GM12878 (cell line): ENCODE measurements around the gene FLII.

Source experiments
- FOXK2 ChIP-seq: fragments of 450-650 bp; IDR thresholded peaks from 2 replicates; pipeline ENCODE4 v1.6.1; 2017; ENCODE audit warnings: mild to moderate bottlenecking, moderate library complexity
- HDAC6 ChIP-seq: fragments of 200-600 bp; sonication (generic); IDR thresholded peaks from one replicate; pipeline ENCODE4 v1.8.0; 2017; ENCODE audit warnings: antibody characterized with exemption; ENCODE audit not compliant: unreplicated experiment
- IRF4 ChIP-seq: IDR thresholded peaks from 2 replicates; pipeline ENCODE4 v1.6.1; 2011; ENCODE audit warnings: low read depth, low read length
- RAD21 ChIP-seq: IDR thresholded peaks from 2 replicates; pipeline ENCODE4 v1.6.1; 2011; ENCODE audit warnings: mild to moderate bottlenecking, low read depth, low read length, moderate library complexity; ENCODE audit not compliant: insufficient read depth
- SMC3 ChIP-seq: IDR thresholded peaks from 2 replicates; pipeline ENCODE4 v1.6.1; 2011; ENCODE audit warnings: low read length, improper control_type of control experiment, borderline replicate concordance
- SUZ12 ChIP-seq: fragments of 200-600 bp; sonication (generic); IDR thresholded peaks from one replicate; pipeline ENCODE4 v1.6.1; 2018; ENCODE audit warnings: antibody characterized with exemption, mild to moderate bottlenecking; ENCODE audit not compliant: unreplicated experiment
- TF ChIP-seq, protein P1 (sequence below), 3 experiments: IDR thresholded peaks in 2 of 3; conservative IDR thresholded peaks in 1 of 3; 2 replicates each; pipeline ENCODE4 v1.5.1; 2011; ENCODE audit warnings: low read depth in 3 of 3, low read length in 3 of 3, mild to moderate bottlenecking in 3 of 3, control low read depth in 2 of 3, moderate library complexity in 2 of 3, inconsistent platforms in 1 of 3, mixed read lengths in 1 of 3; ENCODE audit not compliant: control insufficient read depth in 2 of 3, insufficient read depth in 1 of 3; ENCODE audit errors: extremely low read depth in 1 of 3

DNA sequence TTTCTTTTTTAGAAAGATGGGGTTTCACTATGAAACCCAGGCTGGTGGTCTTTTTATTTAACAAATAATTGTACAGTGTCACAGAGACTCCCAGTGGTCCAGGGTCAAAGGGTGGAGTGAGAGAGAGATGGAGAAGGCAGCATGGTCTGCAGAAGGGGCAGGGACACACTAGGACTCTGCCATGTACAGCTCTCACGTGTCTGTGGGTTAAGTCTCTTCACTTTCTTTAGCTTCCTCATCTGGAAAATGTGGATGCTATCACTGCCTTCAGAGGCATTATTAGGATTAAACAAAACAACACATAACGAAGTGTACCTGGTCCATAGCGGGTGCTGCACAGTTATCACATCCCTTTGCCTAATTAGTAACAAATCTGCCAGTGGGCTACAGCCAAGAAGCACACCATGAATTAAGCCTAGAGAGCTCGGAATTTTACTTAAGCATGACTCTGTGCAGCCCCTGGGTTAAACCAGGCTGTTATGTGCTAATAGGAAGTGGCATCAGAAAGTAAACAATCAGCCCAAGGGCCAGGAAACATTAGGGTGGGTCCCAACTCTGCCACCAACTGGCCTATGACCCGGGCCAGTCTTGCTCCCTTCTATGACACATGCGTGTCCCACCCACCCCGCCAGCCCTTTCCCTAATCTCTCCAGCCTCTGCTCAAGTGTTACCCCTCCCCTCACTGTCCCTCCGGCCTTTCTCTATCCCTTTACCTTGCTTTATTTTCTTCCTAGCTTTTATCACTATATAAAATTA lies 42.4 kb upstream of the FLII start:
- TF ChIP-seq HDAC6 (no peak), SMC3 (no peak), FOXK2 (no peak), RAD21 (no peak), SUZ12 (no peak), IRF4 (no peak)
- TF ChIP-seq, protein P1, sequence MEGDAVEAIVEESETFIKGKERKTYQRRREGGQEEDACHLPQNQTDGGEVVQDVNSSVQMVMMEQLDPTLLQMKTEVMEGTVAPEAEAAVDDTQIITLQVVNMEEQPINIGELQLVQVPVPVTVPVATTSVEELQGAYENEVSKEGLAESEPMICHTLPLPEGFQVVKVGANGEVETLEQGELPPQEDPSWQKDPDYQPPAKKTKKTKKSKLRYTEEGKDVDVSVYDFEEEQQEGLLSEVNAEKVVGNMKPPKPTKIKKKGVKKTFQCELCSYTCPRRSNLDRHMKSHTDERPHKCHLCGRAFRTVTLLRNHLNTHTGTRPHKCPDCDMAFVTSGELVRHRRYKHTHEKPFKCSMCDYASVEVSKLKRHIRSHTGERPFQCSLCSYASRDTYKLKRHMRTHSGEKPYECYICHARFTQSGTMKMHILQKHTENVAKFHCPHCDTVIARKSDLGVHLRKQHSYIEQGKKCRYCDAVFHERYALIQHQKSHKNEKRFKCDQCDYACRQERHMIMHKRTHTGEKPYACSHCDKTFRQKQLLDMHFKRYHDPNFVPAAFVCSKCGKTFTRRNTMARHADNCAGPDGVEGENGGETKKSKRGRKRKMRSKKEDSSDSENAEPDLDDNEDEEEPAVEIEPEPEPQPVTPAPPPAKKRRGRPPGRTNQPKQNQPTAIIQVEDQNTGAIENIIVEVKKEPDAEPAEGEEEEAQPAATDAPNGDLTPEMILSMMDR (IDR thresholded peaks at IDR 0.05 in 2 of 3, conservative IDR thresholded peaks at IDR 0.05 in 1 of 3; ENCODE audit: control insufficient read depth in 2 of 3, extremely low read depth in 1 of 3, insufficient read depth in 1 of 3, low read depth in 3 of 3, low read length in 3 of 3) = no peak
